HT-29 (cell line): Measurements from ENCODE around the gene ZBTB46. TPM values are rescaled to one million over a fixed set of nuclear protein-coding genes. Genes with fewer than 3 reads are reported as not detected.
"Not testable (repeated sequence)": the region's sequence is repeated elsewhere in the genome, so short reads cannot be mapped to it uniquely, and the experiment has no call there.

Source experiments
- DNase-seq: peaks from one replicate; pipeline ENCODE4 v3.0.0-alpha.2; 2015; ENCODE audit warnings: low spot score
- total RNA-seq: library from RNA; depleted of rRNA; stranded (reverse); fragments of >200 nt; shearing (Covaris generic); gene quantifications from 2 replicates; pipeline ENCODE4 v1.2.3, GENCODE V29; 2014

ZBTB46 gene
- total RNA-seq, 1 experiment from 2014 or later: 3.3 TPM

DNA sequence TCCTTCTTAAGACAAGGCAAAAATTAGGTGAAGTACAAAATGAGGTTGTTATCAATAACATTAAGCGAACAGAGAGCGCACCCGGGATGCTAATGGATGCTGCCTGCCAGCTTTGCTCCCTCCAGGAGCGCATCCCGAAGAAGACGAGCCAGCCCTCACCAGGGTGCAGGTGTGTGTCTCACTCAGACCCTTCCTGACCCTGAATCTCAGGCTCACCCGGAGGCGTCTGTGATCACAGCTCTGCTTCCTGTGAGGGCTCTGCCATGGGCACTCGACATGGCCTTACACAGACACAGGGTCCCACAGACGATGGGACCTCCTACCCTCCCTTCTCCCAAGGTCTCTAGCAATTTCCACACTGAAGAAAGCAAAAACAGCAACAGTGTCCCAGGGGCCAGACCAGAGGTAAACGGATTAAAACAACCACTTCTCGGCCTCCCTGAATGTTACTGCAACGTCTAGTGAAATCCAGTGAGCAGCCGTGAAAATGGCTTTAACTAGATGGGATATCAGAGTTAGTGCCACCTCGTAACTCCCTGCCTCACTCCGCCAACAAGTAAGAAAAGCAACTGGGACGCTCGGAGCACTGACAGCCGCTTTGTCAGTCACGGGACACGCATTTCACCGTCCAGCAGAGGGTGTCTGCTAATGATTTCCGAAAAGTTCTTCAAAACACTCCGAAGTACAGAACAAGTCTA lies 11.7 kb downstream of the ZBTB46 start:
- DNase-seq: no peak

DNA sequence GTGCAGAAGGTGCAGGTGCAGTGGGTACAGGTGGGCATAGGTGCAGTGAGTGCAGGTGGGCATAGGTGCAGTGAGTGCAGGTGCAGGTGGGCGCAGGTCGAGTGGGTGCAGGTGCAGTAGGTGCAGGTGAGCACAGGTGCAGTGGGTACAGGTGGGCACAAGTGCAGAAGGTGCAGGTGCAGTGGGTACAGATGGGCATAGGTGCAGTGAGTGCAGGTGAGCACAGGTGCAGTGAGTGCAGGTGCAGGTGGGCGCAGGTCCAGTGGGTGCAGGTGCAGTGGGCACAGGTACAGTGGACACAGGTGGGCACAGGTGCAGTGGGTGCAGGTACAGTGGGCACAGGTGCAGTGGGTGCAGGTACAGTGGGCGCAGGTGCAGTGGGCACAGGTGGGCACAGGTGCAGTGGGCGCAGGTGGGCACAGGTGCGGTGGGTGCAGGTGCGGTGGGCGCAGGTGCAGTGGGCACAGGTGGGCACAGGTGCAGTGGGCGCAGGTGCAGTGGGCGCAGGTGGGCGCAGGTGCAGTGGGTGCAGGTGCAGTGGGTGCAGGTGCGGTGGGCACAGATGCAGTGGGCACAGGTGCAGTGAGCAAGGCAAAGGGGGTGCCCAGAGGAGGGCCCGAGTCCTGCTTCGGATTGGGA lies 15.3 kb downstream of the ZBTB46 start:
- no peak for DNase-seq

DNA sequence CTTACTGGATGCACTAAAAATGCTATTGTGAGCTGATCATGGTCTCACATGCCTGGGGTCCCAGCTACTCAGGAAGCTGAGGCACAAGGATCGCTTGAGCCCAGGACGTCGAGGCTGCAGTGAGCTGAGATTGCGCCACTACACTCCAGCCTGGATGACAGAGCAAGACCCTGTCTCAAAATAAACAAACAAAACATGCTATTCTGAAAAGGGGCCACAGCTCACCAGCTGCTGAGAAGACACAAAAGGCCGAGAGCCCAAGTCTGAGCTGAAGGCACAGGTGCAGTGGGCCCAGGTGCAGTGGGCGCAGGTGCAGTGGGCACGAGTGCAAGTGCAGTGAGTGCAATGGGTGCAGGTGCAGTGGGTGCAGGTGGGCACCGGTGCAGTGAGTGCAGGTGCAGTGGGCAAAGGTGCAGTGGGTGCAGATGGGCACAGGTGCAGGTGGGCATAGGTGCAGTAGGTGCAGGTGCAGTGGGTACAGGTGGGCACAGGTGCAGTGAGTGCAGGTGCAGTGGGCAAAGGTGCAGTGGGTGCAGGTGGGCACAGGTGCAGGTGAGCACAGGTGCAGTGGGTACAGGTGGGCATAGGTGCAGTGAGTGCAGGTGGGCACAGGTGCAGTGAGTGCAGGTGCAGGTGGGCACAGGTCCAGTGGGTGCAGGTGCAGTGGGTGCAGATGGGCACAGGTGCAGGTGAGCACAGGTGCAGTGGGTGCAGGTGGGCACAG lies 16.0 kb downstream of the ZBTB46 start:
- no peak for DNase-seq

DNA sequence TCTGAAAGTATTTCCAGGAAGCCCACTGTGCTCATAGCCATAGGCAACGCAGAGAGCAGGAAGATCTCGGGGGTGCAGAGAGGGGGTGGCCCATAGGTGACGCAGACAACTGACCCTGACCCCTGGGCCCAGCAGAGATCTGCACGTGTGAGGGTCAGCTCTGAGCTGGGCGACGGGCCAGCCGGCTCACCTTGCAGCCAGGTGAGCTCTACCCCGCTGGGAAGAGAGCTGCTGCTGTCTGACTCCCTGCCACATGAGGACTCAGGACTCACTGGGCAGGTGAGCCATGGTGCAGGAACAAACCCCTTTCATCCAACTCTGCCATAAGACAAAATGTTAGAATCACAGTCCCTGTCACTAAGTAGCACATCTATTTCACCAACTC lies 19.6 kb downstream of the ZBTB46 start:
- DNase-seq: no peak

DNA sequence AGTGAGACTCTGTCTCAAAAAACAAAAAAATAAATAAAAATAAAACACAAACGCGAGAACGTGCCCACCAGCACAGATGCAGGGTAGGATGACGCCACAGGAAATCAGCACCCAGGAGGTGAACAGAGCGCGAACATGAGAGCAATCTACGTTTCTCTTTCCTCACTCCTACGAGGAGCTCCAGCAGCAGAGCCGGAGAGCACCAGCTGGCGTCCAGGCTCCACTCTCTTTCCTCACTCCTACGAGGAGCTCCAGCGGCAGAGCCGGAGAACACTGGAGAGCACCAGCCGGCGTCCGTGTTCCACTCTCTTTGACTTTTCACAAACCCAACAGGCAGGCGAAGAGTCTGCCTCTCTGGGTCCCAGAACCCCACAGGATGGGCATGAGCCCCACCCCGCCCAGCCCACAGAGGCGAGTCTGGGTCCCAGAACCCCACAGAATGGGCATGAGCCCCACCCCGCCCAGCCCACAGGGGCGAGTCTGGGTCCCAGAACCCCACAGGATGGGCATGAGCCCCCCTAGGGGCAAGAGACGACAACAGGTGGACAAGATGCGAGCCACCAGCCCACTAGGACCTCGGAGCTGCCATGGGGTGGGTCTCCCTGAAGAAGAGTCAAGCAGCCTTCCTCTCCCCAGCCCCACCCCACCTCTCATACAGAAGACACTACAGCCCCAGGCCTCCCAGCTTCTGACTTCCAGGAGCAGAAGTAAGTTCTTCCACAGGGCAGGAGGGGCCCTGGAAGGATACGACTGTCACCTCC lies 20.2 kb downstream of the ZBTB46 start:
- DNase-seq: no peak

DNA sequence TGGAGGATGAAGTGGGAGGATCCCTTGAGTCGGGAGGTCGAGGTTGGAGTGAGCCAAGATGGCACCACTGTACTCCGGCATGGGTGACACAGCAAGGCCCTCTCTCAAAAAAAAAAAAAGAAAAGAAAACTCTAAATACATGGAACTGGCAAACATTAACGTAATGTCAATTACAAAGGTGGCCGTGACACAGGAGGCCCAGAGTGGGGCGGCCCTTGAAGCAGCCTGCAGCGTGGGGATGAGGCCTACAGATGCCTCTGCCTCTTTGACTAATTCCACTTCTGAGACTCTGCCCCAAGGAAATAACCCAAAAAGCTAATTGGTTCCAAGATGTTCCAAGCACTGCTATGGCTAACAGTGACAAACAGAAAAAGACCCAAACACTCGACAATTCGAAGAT lies 21.2 kb downstream of the ZBTB46 start:
- DNase-seq: no peak

DNA sequence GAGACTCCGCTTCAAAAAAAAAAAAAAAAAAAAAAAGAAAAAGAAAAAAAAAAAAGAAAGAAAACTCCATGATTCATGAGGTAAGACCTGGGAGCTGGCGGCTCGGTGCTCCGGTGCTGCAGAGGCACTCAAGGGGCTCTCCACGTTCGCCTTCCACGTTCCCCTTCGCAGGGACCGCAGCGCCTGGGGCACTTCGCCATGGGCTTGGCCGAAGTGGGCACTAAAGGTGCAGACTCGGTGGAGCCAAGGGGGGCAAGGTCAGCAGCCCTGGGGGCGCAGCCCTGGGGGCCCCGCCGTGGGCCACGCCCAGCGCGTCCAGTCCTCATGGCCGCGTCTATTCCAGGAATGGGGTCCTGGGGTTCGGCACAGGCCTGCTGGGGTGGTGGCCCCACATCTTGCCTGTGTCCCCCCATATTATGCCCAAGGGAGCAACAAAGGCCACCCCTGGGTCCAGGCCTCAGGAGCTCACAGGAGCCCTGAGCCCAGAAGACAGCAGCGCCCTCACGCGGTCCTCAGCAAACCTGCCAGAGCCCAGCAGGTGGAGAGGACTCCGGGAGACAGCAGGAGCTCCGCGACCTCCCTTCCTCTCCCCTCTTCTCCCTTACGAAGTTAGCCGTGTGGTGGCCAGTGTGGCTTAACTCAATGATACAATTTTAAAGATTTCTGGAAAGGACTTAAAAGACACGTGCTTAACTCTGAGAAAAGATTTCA lies 21.9 kb downstream of the ZBTB46 start:
- no peak for DNase-seq

DNA sequence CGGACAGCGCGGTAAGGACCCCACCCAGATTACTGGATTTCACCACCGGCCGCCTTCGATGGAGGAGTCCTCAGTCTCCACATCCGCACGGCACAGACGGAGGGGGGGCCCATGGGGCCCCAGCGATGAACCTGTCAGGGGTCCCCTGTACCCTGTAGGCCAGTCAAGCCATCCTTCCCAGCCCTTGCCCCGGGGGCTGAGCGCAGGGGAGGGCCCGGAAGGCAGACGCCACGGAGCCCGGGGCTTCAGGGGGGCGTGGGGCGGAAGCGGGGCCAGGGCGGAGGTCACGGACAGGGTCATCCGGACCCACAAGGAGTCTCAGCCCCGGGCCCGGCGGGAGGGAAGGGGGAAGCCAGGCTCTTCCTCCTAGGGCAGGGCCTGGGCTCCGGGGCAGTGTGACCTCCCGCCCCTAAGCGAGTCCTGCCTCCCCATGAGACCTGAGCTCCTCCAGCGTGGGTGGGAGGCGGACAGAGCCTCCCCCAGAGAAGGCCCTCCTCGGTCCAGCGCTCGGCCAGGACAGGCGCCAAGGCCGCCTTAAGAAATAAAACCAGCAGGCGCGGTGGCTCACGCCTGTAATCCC lies 22.8 kb downstream of the ZBTB46 start:
- no peak for DNase-seq

DNA sequence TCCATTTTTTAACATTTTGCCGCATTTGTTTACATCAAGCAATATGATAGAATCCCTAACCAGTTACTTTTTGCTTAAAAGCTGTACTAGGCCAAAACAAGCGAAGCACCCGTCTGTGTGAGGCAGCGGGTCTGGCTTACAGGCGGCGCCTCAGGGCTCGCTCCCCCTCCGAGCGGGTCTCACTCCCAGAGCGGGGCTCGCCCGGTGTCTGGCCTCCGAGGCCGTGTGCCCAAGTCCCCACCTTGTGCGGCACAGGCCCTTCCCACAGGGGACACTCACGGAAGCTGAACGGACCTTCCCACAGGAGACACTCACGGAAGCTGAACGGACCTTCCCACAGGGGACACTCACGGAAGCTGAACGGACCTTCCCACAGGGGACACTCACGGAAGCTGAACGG lies 23.4 kb downstream of the ZBTB46 start:
- no peak for DNase-seq

DNA sequence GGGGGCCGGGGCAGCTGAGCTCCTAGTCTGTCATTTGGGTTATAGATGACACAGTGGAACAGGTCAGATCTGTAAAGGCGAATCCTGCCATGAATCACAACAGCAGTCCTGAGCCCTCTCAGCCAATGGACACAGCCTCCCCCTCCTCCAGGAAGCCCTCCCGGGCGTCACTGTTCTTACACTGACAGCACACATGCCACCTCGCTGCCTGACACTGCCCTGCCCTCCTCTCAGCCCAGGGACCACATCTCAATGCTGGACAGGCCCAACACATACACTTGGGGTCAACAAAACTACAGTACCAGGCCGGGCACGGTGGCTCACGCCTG lies 26.8 kb downstream of the ZBTB46 start:
- DNase-seq: no peak

DNA sequence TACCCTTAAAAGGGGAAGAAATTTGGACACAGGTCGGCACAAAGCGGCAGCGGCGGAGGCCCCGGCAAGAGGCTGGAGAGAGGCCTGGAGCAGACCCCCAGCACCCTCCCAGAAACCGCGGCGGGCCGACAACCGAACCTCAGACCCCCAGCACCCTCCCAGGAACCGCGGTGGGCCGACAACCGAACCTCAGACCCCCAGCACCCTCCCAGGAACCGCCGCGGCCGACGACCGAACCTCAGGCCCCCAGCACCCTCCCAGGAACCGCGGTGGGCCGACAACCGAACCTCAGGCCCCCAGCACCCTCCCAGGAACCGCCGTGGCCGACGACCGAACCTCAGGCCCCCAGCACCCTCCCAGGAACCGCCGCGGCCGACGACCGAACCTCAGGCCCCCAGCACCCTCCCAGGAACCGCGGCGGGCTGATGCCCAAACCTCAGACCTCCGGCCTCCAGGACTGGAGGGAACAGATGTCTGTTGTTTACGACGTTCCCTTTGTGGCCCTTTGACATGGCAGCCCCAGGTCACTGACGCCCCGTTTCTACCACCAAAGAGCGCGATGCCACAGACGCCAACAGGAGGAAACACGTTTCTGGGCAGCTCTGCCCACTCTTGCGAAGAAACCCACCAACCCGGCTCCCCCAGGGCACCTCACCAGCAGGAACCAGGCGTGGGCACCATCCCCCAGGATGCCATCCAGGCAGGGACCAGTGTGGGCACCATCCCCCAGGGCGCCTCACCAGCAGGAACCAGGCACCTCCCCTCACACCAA lies 28.4 kb downstream of the ZBTB46 start:
- no peak for DNase-seq

DNA sequence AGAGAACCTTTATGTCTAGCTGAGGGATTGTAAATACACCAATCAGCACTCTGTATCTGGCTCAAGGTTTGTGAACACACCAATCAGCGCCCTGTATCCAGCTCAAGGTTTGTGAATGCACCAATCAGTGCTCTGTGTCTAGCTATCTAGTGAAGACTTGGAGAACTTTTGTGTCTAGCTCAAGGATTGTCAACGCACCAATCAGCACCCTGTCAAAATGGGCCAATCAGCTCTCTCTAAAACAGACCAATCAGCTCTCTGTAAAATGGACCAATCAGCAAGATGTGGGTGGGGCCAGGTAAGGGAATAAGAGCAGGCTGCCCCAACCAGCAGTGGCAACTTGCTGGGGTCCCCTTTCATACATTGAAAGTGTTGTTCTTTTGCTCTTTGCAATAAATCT lies 29.9 kb downstream of the ZBTB46 start:
- not testable (repeated sequence) for DNase-seq

DNA sequence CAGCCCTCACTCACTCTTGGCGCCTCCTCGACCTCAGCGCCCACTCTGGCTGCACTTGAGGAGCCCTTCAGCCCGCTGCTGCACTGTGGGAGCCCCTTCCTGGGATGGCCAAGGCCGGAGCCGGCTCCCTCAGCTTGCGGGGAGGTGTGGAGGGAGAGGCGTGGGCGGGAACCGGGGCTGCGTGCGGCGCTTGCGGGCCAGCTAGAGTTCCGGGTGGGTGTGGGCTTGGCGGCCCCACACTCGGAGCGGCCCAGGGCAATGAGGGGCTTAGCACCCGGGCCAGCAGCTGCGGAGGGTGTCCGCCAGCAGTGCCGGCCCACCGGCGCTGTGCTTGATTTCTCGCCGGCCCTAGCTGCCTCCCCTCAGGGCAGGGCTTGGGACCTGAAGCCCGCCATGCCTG lies 30.7 kb downstream of the ZBTB46 start:
- DNase-seq: not testable (repeated sequence)

DNA sequence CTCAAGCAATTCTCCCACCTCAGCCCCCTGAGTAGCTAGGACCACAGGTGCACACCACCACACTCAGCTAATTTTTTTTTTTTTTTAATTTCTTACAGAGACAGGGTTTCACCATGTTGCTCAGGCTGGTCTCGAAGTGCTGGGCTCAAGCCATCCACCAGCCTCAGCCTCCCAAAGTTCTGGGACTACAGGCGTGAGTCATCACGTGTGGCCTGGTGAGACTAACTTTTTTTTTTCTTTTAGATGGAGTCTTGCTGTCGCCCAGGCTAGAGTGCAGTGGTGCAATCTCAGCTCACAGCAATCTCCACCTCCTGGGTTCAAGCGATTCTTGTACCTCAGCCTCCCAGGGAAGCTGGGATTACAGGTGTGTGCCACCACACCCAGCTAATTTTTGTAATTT lies 31.9 kb downstream of the ZBTB46 start:
- not testable (repeated sequence) for DNase-seq

DNA sequence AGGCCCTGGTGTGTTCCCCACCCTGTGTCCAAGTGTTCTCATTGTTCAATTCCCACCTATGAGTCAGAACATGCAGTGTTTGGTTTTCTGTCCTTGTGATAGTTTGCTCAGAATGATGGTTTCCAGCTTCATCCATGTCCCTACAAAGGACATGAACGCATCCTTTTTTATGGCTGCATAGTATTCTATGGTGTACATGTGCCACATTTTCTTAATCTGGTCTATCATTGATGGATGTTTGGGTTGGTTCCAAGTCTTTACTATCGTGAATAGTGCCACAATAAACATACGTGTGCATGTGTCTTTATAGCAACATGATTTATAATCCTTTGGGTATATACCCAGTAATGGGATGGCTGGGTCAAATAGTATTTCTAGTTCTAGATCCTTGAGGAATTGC lies 33.9 kb downstream of the ZBTB46 start:
- not testable (repeated sequence) for DNase-seq

DNA sequence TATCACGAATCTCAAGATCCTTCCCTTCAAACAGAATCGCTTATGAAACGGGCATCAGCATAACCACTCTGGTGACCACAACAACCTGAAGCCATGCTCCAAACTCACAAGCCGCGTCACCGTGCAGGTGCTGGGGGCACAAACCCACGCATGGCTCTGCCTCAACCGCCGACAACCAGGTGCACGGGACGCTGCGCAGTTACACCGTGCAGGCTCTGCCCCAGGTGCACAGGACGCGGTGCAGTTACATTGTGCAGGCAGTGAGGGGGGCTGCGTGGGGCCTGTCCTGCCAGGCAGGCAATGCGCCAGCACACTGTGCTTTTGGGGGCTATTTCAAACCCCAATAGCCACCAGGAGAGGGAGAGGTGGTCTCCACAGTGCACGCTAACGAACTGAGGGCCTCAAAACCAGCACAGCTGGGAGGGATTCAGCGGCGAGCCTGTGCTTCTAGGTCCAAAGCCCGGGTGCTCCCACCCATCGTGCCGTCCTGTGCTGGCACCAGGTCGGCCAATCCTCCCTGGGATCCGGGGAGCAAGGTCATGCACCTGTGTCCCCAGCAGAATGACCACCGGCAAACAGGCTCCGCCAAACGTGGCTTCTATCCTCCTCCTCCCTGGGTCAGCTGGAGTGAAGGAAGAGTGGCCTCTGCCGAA lies 35.8 kb downstream of the ZBTB46 start:
- DNase-seq: no peak

DNA sequence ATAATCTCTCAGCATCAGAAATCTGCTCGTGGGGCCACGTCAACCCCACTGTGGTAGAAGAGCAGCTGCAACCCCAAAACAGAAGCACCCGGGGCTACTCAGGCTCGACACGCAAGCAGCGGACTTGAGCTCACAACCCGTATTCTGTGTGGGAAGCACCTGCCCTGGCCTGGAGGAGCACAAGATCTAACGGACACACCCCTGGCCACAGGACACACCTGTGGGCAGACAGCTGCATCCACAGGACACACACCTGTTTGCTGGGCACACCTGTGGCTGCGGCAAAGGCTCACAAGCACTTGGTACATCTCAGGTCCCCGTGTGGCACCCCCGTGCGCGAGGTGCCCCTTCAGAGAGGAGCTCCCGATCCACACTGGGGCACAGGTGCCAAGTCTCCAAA lies 36.5 kb downstream of the ZBTB46 start:
- DNase-seq: no peak

DNA sequence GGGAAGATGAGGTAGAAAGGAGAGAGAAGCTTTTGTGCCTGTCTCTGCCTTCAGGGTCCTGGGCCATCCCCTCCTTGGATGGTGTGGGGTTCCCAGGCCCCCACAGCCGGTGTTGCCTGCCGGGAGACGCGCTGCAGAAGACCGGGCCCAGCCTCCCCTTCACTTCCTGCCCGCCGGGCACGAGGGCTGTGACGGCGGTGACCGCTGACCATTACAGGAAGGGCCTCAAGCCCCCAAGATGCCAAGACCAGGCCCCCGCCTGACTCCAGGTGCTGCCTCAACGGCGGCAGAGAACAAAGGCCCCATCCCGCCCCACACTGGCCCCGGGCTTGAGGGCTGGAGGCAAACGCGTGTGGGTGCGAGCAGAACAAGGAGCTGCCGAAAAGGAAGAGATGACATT lies 38.2 kb downstream of the ZBTB46 start:
- no peak for DNase-seq

DNA sequence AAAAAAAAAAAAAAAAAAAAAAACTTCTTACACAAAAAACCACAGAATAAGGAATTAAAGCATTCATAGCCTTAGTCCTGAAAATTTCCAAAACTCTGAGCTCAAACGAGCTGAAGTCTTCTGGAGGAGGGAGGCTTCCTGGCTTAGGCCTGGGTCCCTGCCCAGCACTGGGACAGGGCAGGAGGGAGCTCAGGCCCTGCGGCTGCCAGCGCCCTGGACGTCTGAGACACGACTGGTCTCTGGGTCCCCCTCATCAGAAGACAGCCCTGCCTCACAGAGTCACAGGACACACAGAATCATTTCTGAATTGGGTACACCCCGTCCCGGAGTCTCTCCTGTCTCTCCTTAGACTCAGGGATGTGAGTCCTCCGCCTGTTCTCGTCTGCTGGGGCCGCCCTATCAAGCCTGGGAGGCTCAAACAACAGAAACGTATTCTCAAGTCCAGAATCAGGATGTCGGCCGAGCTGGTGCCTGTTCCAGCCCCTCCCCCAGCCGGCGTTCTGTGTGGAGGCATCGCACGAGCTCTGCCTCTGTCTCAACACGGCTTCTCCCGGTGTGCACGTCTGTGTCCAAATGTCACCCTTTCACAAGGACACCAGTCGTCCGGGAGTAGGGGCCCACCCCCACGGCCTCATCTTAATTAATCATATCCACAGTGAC lies 39.4 kb downstream of the ZBTB46 start:
- no peak for DNase-seq
